ENCODE data around the gene MYO7B. TPM values are rescaled to one million over a fixed set of nuclear protein-coding genes. Genes with fewer than 3 reads are reported as not detected.

MYO7B gene
- total and polyA plus RNA-seq, 9 of the 15 experiments (the other 6 are each of a cell fraction or from before 2014, with no cell fraction given), result 0.08 TPM; not detected in 8

DNA sequence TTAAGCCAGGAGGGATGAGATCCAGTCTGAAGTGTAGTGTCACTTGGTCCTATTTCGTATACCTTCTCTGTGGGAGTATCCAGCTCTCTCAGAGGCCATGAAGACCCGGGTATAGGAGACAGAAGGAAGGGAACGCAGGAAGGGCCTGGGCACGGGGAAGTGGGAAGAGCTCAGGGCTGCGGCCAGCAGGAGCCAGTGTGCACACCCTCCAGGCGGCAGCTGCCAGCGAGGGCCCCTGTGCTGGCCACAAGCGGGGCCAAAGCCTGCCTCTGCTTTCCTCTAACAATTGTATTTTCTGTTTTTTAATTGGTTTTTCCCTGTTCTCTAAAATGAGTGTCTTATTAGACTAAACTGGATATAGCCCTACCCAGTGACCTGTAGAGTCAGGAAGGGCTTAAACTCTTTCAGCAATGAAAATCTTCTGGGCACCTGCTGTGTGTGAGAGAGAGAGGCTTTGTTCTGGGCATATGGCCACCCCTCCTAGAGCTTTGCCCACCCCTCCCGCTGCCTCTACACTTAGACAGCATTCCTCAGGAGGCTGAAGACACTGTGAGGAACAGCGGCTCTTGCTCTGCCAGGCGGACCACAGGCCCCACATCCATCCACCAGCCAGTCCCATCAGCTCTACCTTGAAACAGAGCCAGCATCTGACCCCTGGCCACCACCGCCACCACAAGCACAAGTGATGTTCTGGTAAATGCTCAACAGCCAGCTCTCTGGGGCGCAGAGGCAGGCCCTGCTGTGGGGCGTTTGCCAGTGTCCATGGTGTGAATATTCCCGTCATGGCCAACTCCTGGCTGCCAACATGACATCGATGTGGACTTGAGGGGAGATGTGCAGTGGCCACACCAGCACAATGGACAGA is 120.0 kb downstream of the MYO7B start:
- FAIRE-seq (no peak), DNase-seq (ENCODE audit: extremely low read depth in 1 of 4, low spot score in 3 of 4) (no peak), ATAC-seq (no peak)
- Histone ChIP-seq H3K36me3 (ENCODE audit: control insufficient read depth, insufficient read depth, low read length) (no peaks in the 10 kb centered on the region), H3K27me3 (ENCODE audit: control insufficient read depth in 2 of 2, insufficient read depth in 2 of 2, low read length in 2 of 2) (peaks cover 55 to 80% of the 10 kb centered on the region in 2 experiments), H3K4me3 (no peak overlapping the region), H3K9ac (ENCODE audit: insufficient read depth in 1 of 2, low read depth in 2 of 2, low read length in 2 of 2) (no peak overlapping the region), H3K9me1 (ENCODE audit: control insufficient read depth, insufficient read depth, low read length) (no peaks in the 10 kb centered on the region), H3K4me1 (replicated peaks in 1 of 2; ENCODE audit: control insufficient read depth in 2 of 2, insufficient read depth in 2 of 2, low read length in 2 of 2) (peaks cover 0 to 23% of the 10 kb centered on the region in 2 experiments; a peak in 1 of 5 replicates), H4K20me1 (replicated peaks; ENCODE audit: control insufficient read depth, insufficient read depth, low read length) (peaks cover 13% of the 10 kb centered on the region; the same call in 1 of the 2 replicates), H3K27ac (ENCODE audit: extremely low read depth, low read depth, low read length) (no peak overlapping the region), H3K4me2 (ENCODE audit: insufficient read depth, low read length) (no peak overlapping the region), H3K9me3 (replicated peaks; ENCODE audit: control insufficient read depth, insufficient read depth, low read depth, low read length) (no peaks in the 10 kb centered on the region; the same call in 1 of the 2 replicates), H2AFZ (ENCODE audit: low read depth, low read length) (no peak overlapping the region), H3K79me2 (ENCODE audit: control insufficient read depth, insufficient read depth, low read length) (no peaks in the 10 kb centered on the region)
- POLR2A ChIA-PET, result interaction anchor here (0.7 kb wide), 1 partner anchor 11 kb away, joined by 3 read pairs; no protein-coding TSS in a partner anchor
- WGBS (ENCODE audit: insufficient coverage, low coverage, missing lambda C conversion rate), result 6% methylated on average over 16 of the region's 16 CpGs
- no peak for TF ChIP-seq ZNF124 (CRISPR knock-in tag; IDR thresholded peaks at IDR 0.05)
- in situ Hi-C loops (cut with MboI), result no loop called here
- CTCF ChIA-PET (ENCODE audit: low intra/inter-chr PET ratio), result no interaction called here
- no TSS peak for BruUV-seq (replicated peaks)
- intact Hi-C loops (cut with micrococcal nuclease), result no loop called here

DNA sequence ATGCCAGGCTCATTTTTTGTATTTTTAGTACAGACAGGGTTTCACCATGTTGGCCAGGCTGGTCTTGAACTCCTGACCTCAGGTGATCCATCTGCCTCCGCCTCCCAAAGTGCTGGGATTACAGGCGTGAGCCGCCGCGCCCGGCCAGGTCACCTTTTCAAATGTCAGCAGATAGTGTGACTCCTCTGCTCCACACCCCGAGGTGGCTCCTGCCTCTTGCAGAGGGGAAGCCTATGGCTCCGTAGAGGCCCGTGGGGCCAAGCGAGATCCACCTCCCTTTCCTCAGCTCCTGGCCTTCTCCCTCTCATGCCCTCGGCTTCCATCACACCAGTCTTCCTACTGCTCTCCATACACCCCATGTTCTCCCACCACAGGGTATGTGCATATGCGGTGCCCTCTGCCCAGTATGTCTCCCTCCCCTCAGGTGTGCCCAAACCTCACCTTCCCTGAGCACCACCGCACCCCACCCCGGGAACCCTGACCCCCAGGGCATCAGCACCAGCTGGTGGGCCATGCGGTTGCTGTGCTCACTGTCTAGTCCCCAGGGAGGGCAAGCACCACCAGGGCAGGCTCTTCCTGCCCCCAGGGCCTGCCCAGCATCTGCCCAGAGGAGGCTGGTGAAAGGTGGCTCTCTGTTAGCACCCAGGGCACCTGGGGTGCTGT is 121.2 kb downstream of the MYO7B start:
- FAIRE-seq (no peak), DNase-seq (ENCODE audit: extremely low read depth in 1 of 4, low spot score in 3 of 4) (no peak), ATAC-seq (no peak)
- H3K9me3 ChIP-seq (replicated peaks; ENCODE audit: control insufficient read depth, insufficient read depth, low read depth, low read length), result no peaks in the 10 kb centered on the region; the same call in 1 of the 2 replicates
- TF ChIP-seq ZNF282 (CRISPR knock-in tag; IDR thresholded peaks at IDR 0.05), result no peak
- TF ChIP-seq XRCC4 (IDR thresholded peaks at IDR 0.05; ENCODE audit: extremely low read depth, insufficient read depth, insufficient read length), result no peak
- in situ Hi-C loops (cut with MboI), result no loop called here
- ChIA-PET CTCF (ENCODE audit: low intra/inter-chr PET ratio) (no interaction called here), POLR2A (interaction anchor here (0.6 to 0.7 kb wide), 4 partner anchors 10 to 379 kb away, joined by 3 read pairs; no protein-coding TSS in a partner anchor)
- no peak overlapping the region for H3K4me2 ChIP-seq (ENCODE audit: insufficient read depth, low read length)
- no peaks in the 10 kb centered on the region for H3K79me2 ChIP-seq (ENCODE audit: control insufficient read depth, insufficient read depth, low read length)
- WGBS (ENCODE audit: insufficient coverage, low coverage, missing lambda C conversion rate), result 5% methylated on average over 11 of the region's 15 CpGs
- peaks cover under 1 to 15% of the 10 kb centered on the region in 2 experiments; a peak in 2 of 5 replicates for H3K4me1 ChIP-seq (replicated peaks in 1 of 2; ENCODE audit: control insufficient read depth in 2 of 2, insufficient read depth in 2 of 2, low read length in 2 of 2)
- no peak overlapping the region; a peak in 1 of 4 replicates for H3K9ac ChIP-seq (ENCODE audit: insufficient read depth in 1 of 2, low read depth in 2 of 2, low read length in 2 of 2)
- no TSS peak for BruUV-seq (replicated peaks)
- H3K9me1 ChIP-seq (ENCODE audit: control insufficient read depth, insufficient read depth, low read length), result no peaks in the 10 kb centered on the region
- no peak overlapping the region for H3K27ac ChIP-seq (ENCODE audit: extremely low read depth, low read depth, low read length)
- peaks cover 10% of the 10 kb centered on the region; the same call in 1 of the 2 replicates for H4K20me1 ChIP-seq (replicated peaks; ENCODE audit: control insufficient read depth, insufficient read depth, low read length)
- no peaks in the 10 kb centered on the region for H3K36me3 ChIP-seq (ENCODE audit: control insufficient read depth, insufficient read depth, low read length)
- H3K4me3 ChIP-seq, result no peak overlapping the region
- intact Hi-C loops (cut with micrococcal nuclease), result no loop called here
- H2AFZ ChIP-seq (ENCODE audit: low read depth, low read length), result no peak overlapping the region
- H3K27me3 ChIP-seq (ENCODE audit: control insufficient read depth in 2 of 2, insufficient read depth in 2 of 2, low read length in 2 of 2), result peaks cover 43 to 72% of the 10 kb centered on the region in 2 experiments

Data from K562 (cell line).